ENCODE measurements around the gene PDE6A. TPM values are rescaled to one million over a fixed set of nuclear protein-coding genes. Genes with fewer than 3 reads are reported as not detected.
A peak's percentile ranks its signal among the peaks of the same experiment; 100 is the strongest.

Gene PDE6A
- total RNA-seq, 1 experiment from 2014 or later: 0.42 TPM

DNA sequence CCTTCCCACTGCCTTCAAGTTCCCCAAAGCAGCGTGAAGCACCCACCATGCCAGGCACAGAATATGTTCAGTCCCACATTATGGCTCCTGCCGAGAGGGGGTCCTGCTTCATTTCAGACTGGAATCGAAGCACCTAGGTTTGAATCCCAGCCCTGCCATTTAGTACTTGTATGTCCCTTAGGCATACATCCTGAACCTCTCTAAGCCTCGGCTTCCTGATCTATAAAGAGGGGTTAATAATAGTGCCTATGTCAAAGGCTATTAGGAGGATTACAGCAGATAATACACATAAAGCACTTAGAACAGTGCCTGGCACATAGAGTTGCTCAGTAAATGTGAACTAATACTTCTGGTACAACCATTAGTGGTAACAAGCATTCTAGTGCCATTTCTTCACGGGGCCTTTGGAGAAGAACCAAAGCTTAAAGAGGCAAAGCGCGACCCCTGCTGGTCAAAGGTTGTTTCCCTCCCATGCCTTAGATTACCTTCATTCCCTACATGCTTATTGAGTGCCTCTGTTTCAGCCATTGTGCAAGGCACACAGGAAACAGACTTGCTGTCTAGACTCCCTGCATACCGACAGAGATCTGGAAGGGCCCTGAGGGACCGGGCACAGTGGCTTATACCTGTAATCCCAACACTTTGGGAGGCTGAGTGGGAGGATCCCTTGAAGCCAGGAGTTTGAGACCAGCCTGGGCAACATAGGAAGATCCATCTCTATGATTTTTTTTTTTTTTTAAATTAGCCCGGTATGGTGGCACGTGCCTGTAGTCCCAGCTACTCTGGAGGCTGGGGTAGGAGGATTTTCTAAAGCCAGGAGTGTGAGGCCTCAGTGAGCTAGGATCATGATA, 116.2 kb downstream of the PDE6A start:
- Mint-ChIP-seq H3K27me3 (ENCODE audit: insufficient read depth, unreplicated experiment) (no peaks in the 10 kb centered on the region), H3K4me1 (ENCODE audit: insufficient read depth, unreplicated experiment) (peaks cover 12% of the 10 kb centered on the region), H3K9me3 (ENCODE audit: unreplicated experiment) (no peaks in the 10 kb centered on the region), H3K36me3 (ENCODE audit: insufficient read depth, unreplicated experiment) (peaks cover 39% of the 10 kb centered on the region), H3K4me3 (ENCODE audit: unreplicated experiment) (no peak overlapping the region), H3K27ac (ENCODE audit: low read depth, unreplicated experiment) (peak overlapping the region; percentile 57)
- CTCF ChIA-PET: interaction anchor here (0.5 to 42.7 kb wide), 43 partner anchors 9 to 294 kb away, joined by 3 to 1621 read pairs (median 5); partner anchors contain the start of genes PDE6A, PPARGC1B and SLC26A2
- POLR2A ChIA-PET: interaction anchor here (0.7 to 2.2 kb wide), 11 partner anchors 11 to 245 kb away, joined by 3 to 26 read pairs (median 4); no protein-coding TSS in a partner anchor
- TF ChIP-seq, protein P1, sequence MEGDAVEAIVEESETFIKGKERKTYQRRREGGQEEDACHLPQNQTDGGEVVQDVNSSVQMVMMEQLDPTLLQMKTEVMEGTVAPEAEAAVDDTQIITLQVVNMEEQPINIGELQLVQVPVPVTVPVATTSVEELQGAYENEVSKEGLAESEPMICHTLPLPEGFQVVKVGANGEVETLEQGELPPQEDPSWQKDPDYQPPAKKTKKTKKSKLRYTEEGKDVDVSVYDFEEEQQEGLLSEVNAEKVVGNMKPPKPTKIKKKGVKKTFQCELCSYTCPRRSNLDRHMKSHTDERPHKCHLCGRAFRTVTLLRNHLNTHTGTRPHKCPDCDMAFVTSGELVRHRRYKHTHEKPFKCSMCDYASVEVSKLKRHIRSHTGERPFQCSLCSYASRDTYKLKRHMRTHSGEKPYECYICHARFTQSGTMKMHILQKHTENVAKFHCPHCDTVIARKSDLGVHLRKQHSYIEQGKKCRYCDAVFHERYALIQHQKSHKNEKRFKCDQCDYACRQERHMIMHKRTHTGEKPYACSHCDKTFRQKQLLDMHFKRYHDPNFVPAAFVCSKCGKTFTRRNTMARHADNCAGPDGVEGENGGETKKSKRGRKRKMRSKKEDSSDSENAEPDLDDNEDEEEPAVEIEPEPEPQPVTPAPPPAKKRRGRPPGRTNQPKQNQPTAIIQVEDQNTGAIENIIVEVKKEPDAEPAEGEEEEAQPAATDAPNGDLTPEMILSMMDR (IDR thresholded peaks at IDR 0.05; ENCODE audit: unreplicated experiment): peak; percentile 96
- DNase-seq (ENCODE audit: unreplicated experiment): peak; percentile 99
- intact Hi-C loops (cut with micrococcal nuclease): loop anchor here (1.0 to 5.0 kb wide), 5 partner anchors 97 to 446 kb away; no protein-coding TSS in a partner anchor
- BruUV-seq (replicated peaks): no TSS peak

DNA sequence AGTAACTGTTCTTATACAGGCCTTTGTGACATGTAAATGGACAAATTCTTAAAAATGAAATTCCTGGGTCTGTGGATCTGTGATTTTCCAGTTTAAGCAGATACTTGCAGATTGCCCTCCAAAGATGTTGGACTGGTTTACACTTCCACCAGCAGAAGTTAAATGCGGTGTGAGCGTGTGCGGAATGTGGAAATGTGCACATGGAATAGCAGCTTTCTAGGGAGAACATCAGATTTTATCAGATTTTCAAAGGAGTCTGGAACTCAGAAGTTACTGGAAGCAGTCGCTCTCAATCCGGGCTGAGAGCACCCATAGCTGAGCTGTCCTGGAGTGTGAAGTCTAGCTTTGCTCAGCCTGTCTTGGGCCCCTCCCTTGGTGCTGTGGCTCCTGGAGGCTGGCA, 117.0 kb downstream of the PDE6A start:
- Mint-ChIP-seq H3K4me3 (ENCODE audit: unreplicated experiment) (no peak overlapping the region), H3K9me3 (ENCODE audit: unreplicated experiment) (no peaks in the 10 kb centered on the region), H3K36me3 (ENCODE audit: insufficient read depth, unreplicated experiment) (peaks cover 31% of the 10 kb centered on the region), H3K27me3 (ENCODE audit: insufficient read depth, unreplicated experiment) (no peaks in the 10 kb centered on the region), H3K27ac (ENCODE audit: low read depth, unreplicated experiment) (no peak overlapping the region), H3K4me1 (ENCODE audit: insufficient read depth, unreplicated experiment) (peaks cover 18% of the 10 kb centered on the region)
- intact Hi-C loops (cut with micrococcal nuclease): loop anchor here (5.0 kb wide), 1 partner anchor 445 kb away; no protein-coding TSS in a partner anchor
- no TSS peak for BruUV-seq (replicated peaks)
- ChIA-PET POLR2A (interaction anchor here (1.0 to 2.2 kb wide), 7 partner anchors 10 to 244 kb away, joined by 3 to 26 read pairs (median 4); no protein-coding TSS in a partner anchor), CTCF (interaction anchor here (0.6 to 42.7 kb wide), 37 partner anchors 10 to 410 kb away, joined by 3 to 1621 read pairs (median 5); partner anchors contain the start of genes PDE6A, PPARGC1B and SLC26A2)
- DNase-seq (ENCODE audit: unreplicated experiment): no peak
- TF ChIP-seq, protein P1 (IDR thresholded peaks at IDR 0.05; ENCODE audit: unreplicated experiment): no peak

DNA sequence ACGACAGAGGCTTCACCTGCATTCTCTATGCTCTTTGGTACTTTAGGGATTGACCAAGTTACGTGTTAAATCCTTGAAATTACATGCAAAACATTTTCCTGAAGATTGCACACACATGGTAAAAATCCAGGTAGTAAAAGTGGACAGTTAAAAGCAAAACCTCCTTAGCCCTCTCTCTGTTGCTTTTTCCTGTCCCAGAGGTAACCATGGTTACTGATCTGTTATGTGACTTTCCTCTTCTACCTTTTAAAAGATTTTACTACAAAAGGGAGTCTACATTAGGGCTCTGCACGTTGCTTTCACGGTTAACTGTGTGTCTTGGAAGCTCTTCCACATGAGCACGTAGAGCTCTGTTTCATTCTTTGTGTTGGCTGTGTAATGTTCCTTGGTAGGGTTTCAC, 117.5 kb downstream of the PDE6A start:
- DNase-seq (ENCODE audit: unreplicated experiment): no peak
- BruUV-seq (replicated peaks): no TSS peak
- POLR2A ChIA-PET: interaction anchor here (1.2 to 2.2 kb wide), 4 partner anchors 9 to 191 kb away, joined by 4 to 26 read pairs (median 6); no protein-coding TSS in a partner anchor
- CTCF ChIA-PET: interaction anchor here (0.6 to 42.7 kb wide), 28 partner anchors 11 to 411 kb away, joined by 3 to 1621 read pairs (median 6); partner anchors contain the start of genes PDE6A, PPARGC1B and SLC26A2
- intact Hi-C loops (cut with micrococcal nuclease): loop anchor here (5.0 kb wide), 1 partner anchor 445 kb away; no protein-coding TSS in a partner anchor
- Mint-ChIP-seq H3K4me1 (ENCODE audit: insufficient read depth, unreplicated experiment) (peaks cover 18% of the 10 kb centered on the region), H3K9me3 (ENCODE audit: unreplicated experiment) (no peaks in the 10 kb centered on the region), H3K27ac (ENCODE audit: low read depth, unreplicated experiment) (no peak overlapping the region), H3K27me3 (ENCODE audit: insufficient read depth, unreplicated experiment) (no peaks in the 10 kb centered on the region), H3K4me3 (ENCODE audit: unreplicated experiment) (no peak overlapping the region), H3K36me3 (ENCODE audit: insufficient read depth, unreplicated experiment) (peaks cover 27% of the 10 kb centered on the region)
- TF ChIP-seq, protein P1 (IDR thresholded peaks at IDR 0.05; ENCODE audit: unreplicated experiment): no peak

DNA sequence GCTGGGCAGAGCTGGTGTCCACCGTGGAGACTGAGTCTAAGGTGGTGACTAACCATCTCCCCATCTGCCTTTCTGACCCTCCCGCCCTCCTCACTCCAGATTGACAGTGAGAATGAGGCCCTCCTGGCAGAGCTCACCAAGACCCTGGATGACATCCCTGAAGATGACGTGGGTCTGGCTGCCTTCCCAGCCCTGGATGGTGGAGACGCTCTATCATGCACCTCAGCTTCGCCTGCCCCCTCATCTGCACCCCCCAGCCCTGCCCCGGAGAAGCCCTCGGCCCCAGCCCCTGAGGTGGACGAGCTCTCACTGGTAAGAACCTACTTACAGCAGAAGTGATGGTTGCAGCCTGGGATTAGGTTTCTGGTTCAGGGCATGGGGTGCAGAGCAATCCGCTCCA, 118.0 kb downstream of the PDE6A start:
- Mint-ChIP-seq H3K4me3 (ENCODE audit: unreplicated experiment) (no peak overlapping the region), H3K27ac (ENCODE audit: low read depth, unreplicated experiment) (no peak overlapping the region), H3K4me1 (ENCODE audit: insufficient read depth, unreplicated experiment) (peaks cover 17% of the 10 kb centered on the region), H3K9me3 (ENCODE audit: unreplicated experiment) (no peaks in the 10 kb centered on the region), H3K27me3 (ENCODE audit: insufficient read depth, unreplicated experiment) (no peaks in the 10 kb centered on the region), H3K36me3 (ENCODE audit: insufficient read depth, unreplicated experiment) (peaks cover 22% of the 10 kb centered on the region)
- no peak for DNase-seq (ENCODE audit: unreplicated experiment)
- no TSS peak for BruUV-seq (replicated peaks)
- ChIA-PET CTCF (interaction anchor here (0.6 to 42.7 kb wide), 23 partner anchors 11 to 523 kb away, joined by 3 to 1621 read pairs (median 6); partner anchors contain the start of genes PDE6A, PPARGC1B and SLC26A2), POLR2A (interaction anchor here (1.2 to 1.4 kb wide), 2 partner anchors 11 to 136 kb away, joined by 4 read pairs; no protein-coding TSS in a partner anchor)
- TF ChIP-seq, protein P1 (IDR thresholded peaks at IDR 0.05; ENCODE audit: unreplicated experiment): no peak
- intact Hi-C loops (cut with micrococcal nuclease): loop anchor here (5.0 kb wide), 1 partner anchor 444 kb away; no protein-coding TSS in a partner anchor

All from MCF 10A (cell line).